ENCODE results near the gene SREBF1. TPM values are rescaled to one million over a fixed set of nuclear protein-coding genes. Genes with fewer than 3 reads are reported as not detected.

The SREBF1 gene
- total RNA-seq, 1 experiment from 2014 or later, result 52.0 TPM

GRCh38 chr17:17852930-17853329 lies 16.1 kb upstream of the SREBF1 start:
- Histone ChIP-seq H3K9ac (ENCODE audit: low read length) (no peak overlapping the region), H3K27me3 (ENCODE audit: low read length) (no peaks in the 10 kb centered on the region), H2AFZ (ENCODE audit: low read length) (no peak overlapping the region), H3K9me3 (ENCODE audit: low read length) (no peaks in the 10 kb centered on the region), H4K20me1 (ENCODE audit: insufficient read depth, low read depth, low read length) (no peaks in the 10 kb centered on the region), H3K4me1 (ENCODE audit: low read length) (peaks cover 19% of the 10 kb centered on the region), H3K27ac (ENCODE audit: low read length) (no peak overlapping the region), H3K4me3 (ENCODE audit: low read length) (no peak overlapping the region), H3K79me2 (ENCODE audit: low read length) (no peaks in the 10 kb centered on the region), H3K36me3 (ENCODE audit: insufficient read depth, low read length) (no peaks in the 10 kb centered on the region), H3K9me2 (replicated peaks; ENCODE audit: insufficient read depth, low read length) (no peaks in the 10 kb centered on the region), H3K4me2 (ENCODE audit: low read depth, low read length, poor library complexity, severe bottlenecking) (no peak overlapping the region)
- DNase-seq, result no peak

GRCh38 chr17:17851103-17852002 lies 14.6 kb upstream of the SREBF1 start:
- Histone ChIP-seq H3K4me2 (ENCODE audit: low read depth, low read length, poor library complexity, severe bottlenecking) (no peak overlapping the region), H4K20me1 (ENCODE audit: insufficient read depth, low read depth, low read length) (no peaks in the 10 kb centered on the region), H3K9ac (ENCODE audit: low read length) (no peak overlapping the region), H3K4me1 (ENCODE audit: low read length) (peaks cover 19% of the 10 kb centered on the region), H3K9me2 (replicated peaks; ENCODE audit: insufficient read depth, low read length) (no peaks in the 10 kb centered on the region), H3K9me3 (ENCODE audit: low read length) (no peaks in the 10 kb centered on the region), H2AFZ (ENCODE audit: low read length) (no peak overlapping the region), H3K27ac (ENCODE audit: low read length) (no peak overlapping the region), H3K4me3 (ENCODE audit: low read length) (no peak overlapping the region), H3K79me2 (ENCODE audit: low read length) (no peaks in the 10 kb centered on the region), H3K36me3 (ENCODE audit: insufficient read depth, low read length) (no peaks in the 10 kb centered on the region), H3K27me3 (ENCODE audit: low read length) (no peaks in the 10 kb centered on the region)
- no peak for DNase-seq

- H3K9ac ChIP-seq (ENCODE audit: low read length), result peak overlapping the region; percentile 48
- H3K4me2 ChIP-seq (ENCODE audit: low read depth, low read length, poor library complexity, severe bottlenecking), result peak overlapping the region; percentile 31
- peak; percentile 91 for DNase-seq
- H3K27me3 ChIP-seq (ENCODE audit: low read length), result no peaks in the 10 kb centered on the region
- H3K4me1 ChIP-seq (ENCODE audit: low read length), result peaks cover 19% of the 10 kb centered on the region
- H4K20me1 ChIP-seq (ENCODE audit: insufficient read depth, low read depth, low read length), result no peaks in the 10 kb centered on the region
- no peak overlapping the region for H3K4me3 ChIP-seq (ENCODE audit: low read length)
- H3K36me3 ChIP-seq (ENCODE audit: insufficient read depth, low read length), result no peaks in the 10 kb centered on the region
- no peaks in the 10 kb centered on the region for H3K79me2 ChIP-seq (ENCODE audit: low read length)
- no peaks in the 10 kb centered on the region for H3K9me3 ChIP-seq (ENCODE audit: low read length)
- H3K27ac ChIP-seq (ENCODE audit: low read length), result no peak overlapping the region
- no peaks in the 10 kb centered on the region for H3K9me2 ChIP-seq (replicated peaks; ENCODE audit: insufficient read depth, low read length)
- peak overlapping the region; percentile 86 for H2AFZ ChIP-seq (ENCODE audit: low read length)
Measured at GRCh38 chr17:17849845-17850373, 13.1 kb upstream of the SREBF1 start.

- Histone ChIP-seq H3K4me3 (ENCODE audit: low read length) (no peak overlapping the region), H3K4me1 (ENCODE audit: low read length) (peaks cover 19% of the 10 kb centered on the region), H3K4me2 (ENCODE audit: low read depth, low read length, poor library complexity, severe bottlenecking) (peak overlapping the region; percentile 31)
Measured at GRCh38 chr17:17849147-17849820, 12.5 kb upstream of the SREBF1 start.

GRCh38 chr17:17848311-17849082 lies 11.7 kb upstream of the SREBF1 start:
- Histone ChIP-seq H3K9me2 (replicated peaks; ENCODE audit: insufficient read depth, low read length) (no peaks in the 10 kb centered on the region), H4K20me1 (ENCODE audit: insufficient read depth, low read depth, low read length) (no peaks in the 10 kb centered on the region), H3K9me3 (ENCODE audit: low read length) (no peaks in the 10 kb centered on the region), H3K4me1 (ENCODE audit: low read length) (peaks cover 19% of the 10 kb centered on the region), H3K27ac (ENCODE audit: low read length) (no peak overlapping the region), H2AFZ (ENCODE audit: low read length) (no peak overlapping the region), H3K4me2 (ENCODE audit: low read depth, low read length, poor library complexity, severe bottlenecking) (no peak overlapping the region), H3K4me3 (ENCODE audit: low read length) (no peak overlapping the region), H3K27me3 (ENCODE audit: low read length) (no peaks in the 10 kb centered on the region), H3K36me3 (ENCODE audit: insufficient read depth, low read length) (no peaks in the 10 kb centered on the region), H3K9ac (ENCODE audit: low read length) (no peak overlapping the region), H3K79me2 (ENCODE audit: low read length) (no peaks in the 10 kb centered on the region)
- no peak for DNase-seq

More at GRCh38 chr17:17849147-17849820, 12.5 kb upstream of the SREBF1 start:
- no peaks in the 10 kb centered on the region for H3K9me3 ChIP-seq (ENCODE audit: low read length)
- H4K20me1 ChIP-seq (ENCODE audit: insufficient read depth, low read depth, low read length), result no peaks in the 10 kb centered on the region
- peak overlapping the region; percentile 86; the same call in 1 of the 2 replicates for H2AFZ ChIP-seq (ENCODE audit: low read length)
- no peaks in the 10 kb centered on the region for H3K79me2 ChIP-seq (ENCODE audit: low read length)
- H3K27ac ChIP-seq (ENCODE audit: low read length), result no peak overlapping the region
- no peaks in the 10 kb centered on the region for H3K27me3 ChIP-seq (ENCODE audit: low read length)
- no peaks in the 10 kb centered on the region for H3K36me3 ChIP-seq (ENCODE audit: insufficient read depth, low read length)
- H3K9ac ChIP-seq (ENCODE audit: low read length), result peak overlapping the region; percentile 48
- no peaks in the 10 kb centered on the region for H3K9me2 ChIP-seq (replicated peaks; ENCODE audit: insufficient read depth, low read length)
- peak; percentile 58 for DNase-seq

- no peak for DNase-seq
- no peaks in the 10 kb centered on the region for H3K27me3 ChIP-seq (ENCODE audit: low read length)
- no peaks in the 10 kb centered on the region for H3K9me2 ChIP-seq (replicated peaks; ENCODE audit: insufficient read depth, low read length)
- H3K4me1 ChIP-seq (ENCODE audit: low read length), result peaks cover 19% of the 10 kb centered on the region
- no peak overlapping the region for H2AFZ ChIP-seq (ENCODE audit: low read length)
- no peak overlapping the region for H3K4me2 ChIP-seq (ENCODE audit: low read depth, low read length, poor library complexity, severe bottlenecking)
- H3K4me3 ChIP-seq (ENCODE audit: low read length), result no peak overlapping the region
- H3K36me3 ChIP-seq (ENCODE audit: insufficient read depth, low read length), result no peaks in the 10 kb centered on the region
- no peak overlapping the region for H3K9ac ChIP-seq (ENCODE audit: low read length)
- H4K20me1 ChIP-seq (ENCODE audit: insufficient read depth, low read depth, low read length), result no peaks in the 10 kb centered on the region
- no peaks in the 10 kb centered on the region for H3K9me3 ChIP-seq (ENCODE audit: low read length)
- no peak overlapping the region for H3K27ac ChIP-seq (ENCODE audit: low read length)
- H3K79me2 ChIP-seq (ENCODE audit: low read length), result no peaks in the 10 kb centered on the region
Measured at GRCh38 chr17:17847726-17848125, 10.9 kb upstream of the SREBF1 start.

- Histone ChIP-seq H3K4me2 (ENCODE audit: low read depth, low read length, poor library complexity, severe bottlenecking) (no peak overlapping the region), H4K20me1 (ENCODE audit: insufficient read depth, low read depth, low read length) (no peaks in the 10 kb centered on the region), H3K9me2 (replicated peaks; ENCODE audit: insufficient read depth, low read length) (no peaks in the 10 kb centered on the region), H2AFZ (ENCODE audit: low read length) (no peak overlapping the region), H3K27ac (ENCODE audit: low read length) (no peak overlapping the region), H3K9ac (ENCODE audit: low read length) (no peak overlapping the region), H3K4me1 (ENCODE audit: low read length) (peaks cover 19% of the 10 kb centered on the region), H3K27me3 (ENCODE audit: low read length) (no peaks in the 10 kb centered on the region), H3K79me2 (ENCODE audit: low read length) (no peaks in the 10 kb centered on the region), H3K9me3 (ENCODE audit: low read length) (no peaks in the 10 kb centered on the region), H3K36me3 (ENCODE audit: insufficient read depth, low read length) (no peaks in the 10 kb centered on the region), H3K4me3 (ENCODE audit: low read length) (no peak overlapping the region)
- DNase-seq, result no peak
Measured at GRCh38 chr17:17847118-17847689, 10.4 kb upstream of the SREBF1 start.

Measured in Karpas-422 (cell line).